ENCODE data around the gene STAT4.
"Not testable (repeated sequence)": the region's sequence is repeated elsewhere in the genome, so short reads cannot be mapped to it uniquely, and the experiment has no call there.

STAT4 gene

DNA sequence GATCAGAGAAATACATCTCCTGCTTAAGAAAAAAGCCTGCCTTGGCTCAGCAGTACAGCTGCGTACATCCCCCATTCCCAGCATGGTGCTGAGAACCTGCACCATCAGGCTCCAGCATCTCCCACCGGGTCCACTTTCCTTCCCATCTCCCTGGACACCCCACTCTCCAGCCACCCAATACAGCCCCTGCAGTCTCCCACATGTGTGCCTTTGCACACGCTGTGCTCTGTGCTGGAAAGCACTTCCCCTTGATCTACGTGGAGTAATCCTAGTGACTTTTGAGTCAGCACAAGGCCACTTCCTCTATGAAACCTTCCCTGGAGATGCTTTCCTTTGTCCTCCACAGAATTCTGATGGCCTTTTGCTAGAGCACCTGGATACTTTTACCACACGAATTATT is 153.8 kb downstream of the STAT4 start:
- POLR2A ChIA-PET (ENCODE audit: low non-redundant PET): no interaction called here
- CTCF ChIA-PET: no interaction called here
- no peak overlapping the region for H3K27ac ChIP-seq
- no peak for DNase-seq (ENCODE audit: low spot score)
- TF ChIP-seq, protein P1, sequence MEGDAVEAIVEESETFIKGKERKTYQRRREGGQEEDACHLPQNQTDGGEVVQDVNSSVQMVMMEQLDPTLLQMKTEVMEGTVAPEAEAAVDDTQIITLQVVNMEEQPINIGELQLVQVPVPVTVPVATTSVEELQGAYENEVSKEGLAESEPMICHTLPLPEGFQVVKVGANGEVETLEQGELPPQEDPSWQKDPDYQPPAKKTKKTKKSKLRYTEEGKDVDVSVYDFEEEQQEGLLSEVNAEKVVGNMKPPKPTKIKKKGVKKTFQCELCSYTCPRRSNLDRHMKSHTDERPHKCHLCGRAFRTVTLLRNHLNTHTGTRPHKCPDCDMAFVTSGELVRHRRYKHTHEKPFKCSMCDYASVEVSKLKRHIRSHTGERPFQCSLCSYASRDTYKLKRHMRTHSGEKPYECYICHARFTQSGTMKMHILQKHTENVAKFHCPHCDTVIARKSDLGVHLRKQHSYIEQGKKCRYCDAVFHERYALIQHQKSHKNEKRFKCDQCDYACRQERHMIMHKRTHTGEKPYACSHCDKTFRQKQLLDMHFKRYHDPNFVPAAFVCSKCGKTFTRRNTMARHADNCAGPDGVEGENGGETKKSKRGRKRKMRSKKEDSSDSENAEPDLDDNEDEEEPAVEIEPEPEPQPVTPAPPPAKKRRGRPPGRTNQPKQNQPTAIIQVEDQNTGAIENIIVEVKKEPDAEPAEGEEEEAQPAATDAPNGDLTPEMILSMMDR (conservative IDR thresholded peaks at IDR 0.05; ENCODE audit: low read depth): no peak

GRCh38 chr2:190996338-190996946 is 154.4 kb downstream of the STAT4 start:
- POLR2A ChIA-PET (ENCODE audit: low non-redundant PET): no interaction called here
- no peak overlapping the region for H3K27ac ChIP-seq
- peak; percentile 41 for DNase-seq (ENCODE audit: low spot score)
- TF ChIP-seq, protein P1 (conservative IDR thresholded peaks at IDR 0.05; ENCODE audit: low read depth): peak; percentile 51
- CTCF ChIA-PET: no interaction called here

DNA sequence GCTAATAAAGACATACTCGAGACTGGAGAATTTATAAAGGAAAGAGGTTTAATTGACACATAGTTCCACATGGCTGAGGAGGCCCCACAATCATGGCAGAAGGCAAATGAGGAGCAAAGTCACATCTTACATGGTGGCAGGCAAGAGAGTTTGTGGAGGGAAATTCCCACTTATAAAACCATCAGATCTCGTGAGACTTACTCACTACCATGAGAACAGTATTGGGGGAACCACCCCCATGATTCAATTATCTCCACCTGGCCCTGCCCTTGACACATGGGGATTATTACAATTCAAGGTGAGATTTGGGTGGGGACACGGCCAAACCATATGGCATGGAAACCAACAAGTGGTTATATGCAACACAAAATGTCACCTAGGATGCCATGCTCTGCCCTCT is 155.5 kb downstream of the STAT4 start:
- DNase-seq (ENCODE audit: low spot score); CTCF ChIA-PET; POLR2A ChIA-PET (ENCODE audit: low non-redundant PET); H3K27ac ChIP-seq: not testable (repeated sequence)

DNA sequence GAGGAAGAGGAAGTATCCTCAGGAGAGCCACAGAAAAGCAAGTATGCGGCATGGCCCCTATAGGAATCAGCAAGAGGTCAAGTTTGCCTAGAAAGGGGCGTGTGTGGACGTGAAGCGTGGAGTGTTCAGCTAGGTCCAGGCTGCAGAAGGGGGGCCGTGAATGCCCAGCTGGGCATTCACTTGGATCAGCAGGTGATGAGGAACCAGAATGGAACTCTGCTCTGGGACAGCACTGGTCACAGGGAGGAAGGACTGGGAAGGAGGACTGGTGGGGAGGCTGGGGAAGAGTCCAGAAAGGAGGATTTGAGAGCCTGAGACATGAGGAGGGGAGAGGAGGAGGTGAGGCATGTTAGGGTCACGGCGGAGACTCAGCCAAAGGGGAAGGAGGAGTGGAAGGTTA is 156.6 kb downstream of the STAT4 start:
- ChIA-PET POLR2A (ENCODE audit: low non-redundant PET) (no interaction called here), CTCF (no interaction called here)
- no peak for DNase-seq (ENCODE audit: low spot score)
- TF ChIP-seq, protein P1 (conservative IDR thresholded peaks at IDR 0.05; ENCODE audit: low read depth): no peak
- H3K27ac ChIP-seq: no peak overlapping the region

- TF ChIP-seq, protein P1 (conservative IDR thresholded peaks at IDR 0.05; ENCODE audit: low read depth): no peak
- CTCF ChIA-PET: no interaction called here
- DNase-seq (ENCODE audit: low spot score): no peak
- H3K27ac ChIP-seq: no peak overlapping the region
- POLR2A ChIA-PET (ENCODE audit: low non-redundant PET): interaction anchor here (0.7 kb wide), 2 partner anchors 17 to 19 kb away, joined by 3 read pairs; no protein-coding TSS in a partner anchor
Observed at GRCh38 chr2:190993292-190993643, 157.5 kb downstream of the STAT4 start.

DNA sequence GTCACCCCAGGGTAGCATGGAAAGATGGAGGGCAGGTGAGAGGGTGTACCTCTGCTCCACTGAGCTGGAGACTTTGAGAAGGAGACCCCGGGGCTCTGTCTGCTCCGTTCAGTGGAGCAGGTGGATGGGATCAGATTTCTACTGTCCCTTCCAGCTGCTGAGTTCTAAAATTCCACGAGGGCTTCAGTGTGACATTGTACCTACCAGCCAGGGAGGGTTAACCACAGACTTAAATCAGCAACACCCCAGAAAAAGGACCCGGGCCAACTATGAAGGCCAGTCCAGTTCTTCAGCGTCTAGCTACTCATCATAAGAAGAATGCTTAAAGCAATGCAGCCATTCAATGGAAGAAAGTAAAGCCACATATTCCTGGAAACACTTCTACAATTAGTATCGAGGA is 160.7 kb downstream of the STAT4 start:
- DNase-seq (ENCODE audit: low spot score): no peak
- H3K27ac ChIP-seq: no peak overlapping the region
- CTCF ChIA-PET: no interaction called here
- POLR2A ChIA-PET (ENCODE audit: low non-redundant PET): no interaction called here
- TF ChIP-seq, protein P1 (conservative IDR thresholded peaks at IDR 0.05; ENCODE audit: low read depth): no peak

DNA sequence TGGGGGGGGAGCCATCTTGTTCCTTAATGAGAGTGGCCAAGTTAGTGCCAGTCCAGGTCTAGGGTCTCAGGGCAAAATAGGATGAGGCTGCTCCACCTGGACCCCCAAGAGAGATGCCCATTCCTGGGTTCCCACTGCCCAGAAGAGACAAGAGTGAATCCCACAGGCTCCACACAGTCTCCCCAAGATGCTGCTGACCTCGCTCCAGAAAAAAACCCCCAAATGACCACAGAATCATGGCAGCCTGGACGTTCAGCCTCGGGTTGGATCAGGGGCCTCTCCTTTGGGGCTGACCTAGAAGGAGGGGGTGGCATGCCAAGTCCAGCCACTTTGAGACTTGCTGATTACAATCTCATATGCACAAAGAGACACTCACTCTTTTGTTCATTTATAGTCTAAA is 161.9 kb downstream of the STAT4 start:
- TF ChIP-seq, protein P1 (conservative IDR thresholded peaks at IDR 0.05; ENCODE audit: low read depth): no peak
- no peak for DNase-seq (ENCODE audit: low spot score)
- ChIA-PET CTCF (interaction anchor here (0.6 kb wide), 1 partner anchor 550 kb away, joined by 4 read pairs; no protein-coding TSS in a partner anchor), POLR2A (ENCODE audit: low non-redundant PET) (no interaction called here)
- no peak overlapping the region for H3K27ac ChIP-seq
